Measurements from ENCODE around the gene PRB3.

The PRB3 gene

DNA sequence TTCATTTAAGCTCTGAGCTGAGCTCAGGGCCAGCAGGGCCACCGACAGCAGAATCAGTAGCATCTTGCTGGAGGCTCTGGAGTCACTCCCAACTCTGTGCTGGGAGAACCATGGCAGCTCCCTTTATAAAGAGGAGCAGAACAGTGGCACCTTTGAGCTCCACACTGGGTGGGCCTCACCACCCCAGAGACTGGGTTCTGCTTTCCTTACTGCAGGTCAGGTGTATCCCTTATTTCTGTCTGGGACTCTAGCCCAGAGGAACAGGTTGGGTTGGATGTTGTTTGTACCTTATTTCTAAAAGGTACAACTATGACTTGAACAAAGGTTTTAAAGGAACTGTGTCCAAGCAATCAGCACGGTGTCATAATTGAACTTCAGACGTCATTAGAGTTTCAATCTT, at the start of gene PRB3:
Gene PRB3, minus strand, starts transcription at position 101 of the 400 bp plus-strand sequence. Its CDS starts 38 bp downstream, at position 63.
- DNase-seq: no peak

GRCh38 chr12:11310336-11310735, 40.8 kb upstream of the PRB3 start, which contains the start of gene PRB4:
TSS of gene PRB4 (minus strand) at chr12:11310436. CDS start at chr12:11310398, 38 bp downstream.
- DNase-seq: no peak

GRCh38 chr12:11307143-11307542, 37.6 kb upstream of the PRB3 start:
- no peak for DNase-seq

DNA sequence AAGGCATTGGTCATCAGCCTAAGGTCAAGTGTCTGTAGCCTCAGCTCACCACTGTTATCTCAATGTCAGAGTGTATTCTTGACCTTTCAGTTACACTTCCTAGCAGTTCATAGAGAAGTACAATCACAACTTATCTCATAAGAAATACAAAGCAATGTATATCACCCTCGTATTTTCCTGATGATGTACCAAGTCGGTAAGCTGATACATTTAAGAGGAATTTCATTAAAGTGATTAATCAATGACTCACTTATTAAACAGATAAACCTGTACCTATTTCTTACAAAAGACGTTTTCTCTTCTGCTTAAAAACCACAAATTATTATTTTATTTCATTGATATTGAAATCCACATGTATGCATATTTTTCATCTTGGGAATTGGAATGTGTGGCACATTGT, 3.9 kb upstream of the PRB3 start:
- DNase-seq: no peak

- DNase-seq: no peak
These were observed 5.0 kb downstream of the PRB3 start for GRCh38 chr12:11264501-11264900.

GRCh38 chr12:11246489-11246888, 23.0 kb downstream of the PRB3 start:
- DNase-seq: no peak

GRCh38 chr12:11242656-11243055, 26.9 kb downstream of the PRB3 start:
- DNase-seq: no peak

DNA sequence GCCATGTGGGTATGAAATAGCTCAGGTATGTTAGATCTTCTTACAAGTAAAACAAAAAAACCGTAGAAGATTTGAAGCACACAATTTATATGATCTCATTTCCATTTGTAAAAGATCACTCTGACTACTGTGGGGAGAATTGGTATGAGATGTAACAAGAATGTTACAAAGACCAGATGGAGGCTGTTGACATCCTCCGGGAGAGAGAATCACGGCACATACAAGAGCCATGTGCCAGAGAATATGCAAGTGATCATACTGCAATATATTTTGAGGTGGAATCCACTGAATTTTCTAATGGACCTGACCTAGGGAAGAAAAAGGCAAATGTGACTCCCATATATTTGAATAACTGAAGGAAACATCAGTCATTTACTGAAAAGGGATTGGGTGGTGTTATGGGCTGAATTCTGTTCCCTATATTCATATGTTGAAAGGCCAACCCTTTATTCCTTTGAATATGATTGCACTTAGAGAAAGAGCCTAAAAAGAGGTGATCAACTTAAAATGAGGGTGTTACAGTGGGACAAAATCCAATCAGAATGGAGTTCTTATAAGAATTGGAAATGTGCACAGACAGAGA, 29.1 kb downstream of the PRB3 start:
- no peak for DNase-seq

GRCh38 chr12:11238275-11238674, 31.2 kb downstream of the PRB3 start:
- no peak for DNase-seq

- no peak for DNase-seq
These were observed 36.0 kb downstream of the PRB3 start for GRCh38 chr12:11233532-11233931.

DNA sequence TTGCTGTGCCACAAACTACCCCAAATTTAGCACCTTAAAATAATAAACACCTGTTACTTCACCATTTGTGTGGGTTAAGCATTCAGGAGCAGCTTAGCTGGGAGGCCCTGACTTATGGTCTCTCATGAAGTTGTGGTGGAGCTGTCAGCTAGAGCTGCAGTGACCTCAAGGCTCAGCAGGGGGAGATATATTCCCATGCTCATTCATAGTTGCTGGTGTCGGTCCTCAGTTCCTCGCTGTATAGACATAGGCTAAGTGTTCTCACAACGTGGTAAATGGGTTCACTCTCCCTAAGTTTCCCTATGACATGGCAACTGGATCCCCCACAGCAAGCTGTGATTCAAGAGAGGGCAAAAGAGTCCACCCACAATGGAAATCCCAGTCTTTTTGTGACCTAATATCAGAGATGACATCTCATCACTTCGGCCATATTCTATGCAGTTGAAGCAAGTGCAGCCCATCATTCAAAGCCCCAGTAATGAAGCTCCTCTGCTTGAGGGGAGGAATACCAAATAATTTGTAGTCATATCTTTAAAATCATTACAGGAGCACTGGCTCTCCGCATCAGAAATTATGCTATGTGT, 41.1 kb downstream of the PRB3 start:
- peak; percentile 39 for DNase-seq

DNA sequence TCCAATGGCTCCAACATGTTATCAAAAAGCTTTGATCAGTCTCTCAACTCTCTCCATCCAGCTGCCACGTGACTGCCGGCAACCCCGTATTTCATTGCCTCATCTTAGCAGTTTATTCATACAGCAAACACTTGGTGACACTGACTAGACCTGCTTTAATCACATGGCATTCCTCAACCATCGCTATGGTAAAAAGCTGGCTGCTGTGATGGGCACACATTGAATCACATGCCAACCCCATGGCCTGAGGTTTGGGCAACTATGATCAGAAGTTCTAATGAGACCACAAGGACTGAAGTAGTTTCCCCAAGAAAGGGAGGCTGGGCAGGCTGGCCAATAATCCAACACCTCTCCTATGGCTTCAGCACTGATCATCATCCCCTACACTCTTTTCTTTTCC, 42.1 kb downstream of the PRB3 start:
- DNase-seq: no peak

All from HCEC 1CT (cell line).